Muscle of back (tissue), 11 donors: ENCODE results near the gene TNFRSF18. TPM values are rescaled to one million over a fixed set of nuclear protein-coding genes. Genes with fewer than 3 reads are reported as not detected.

Source experiments
- DNase-seq, 3 donors: peaks; one replicate each; pipeline versions ENCODE4 v3.0.0 to v3.0.0-alpha.2; 2013
- polyA plus RNA-seq, 10 donors: library from polyadenylated mRNA; unstranded; fragments of 120-200 nt; gene quantifications; one replicate each; pipeline ENCODE4 v1.2.1, GENCODE V29; 2013; ENCODE audit not compliant: insufficient read length in 10 of 10

TNFRSF18 gene
- polyA plus RNA-seq, 10 donors = 1.9 to 4.6 (median 2.9) TPM

DNA sequence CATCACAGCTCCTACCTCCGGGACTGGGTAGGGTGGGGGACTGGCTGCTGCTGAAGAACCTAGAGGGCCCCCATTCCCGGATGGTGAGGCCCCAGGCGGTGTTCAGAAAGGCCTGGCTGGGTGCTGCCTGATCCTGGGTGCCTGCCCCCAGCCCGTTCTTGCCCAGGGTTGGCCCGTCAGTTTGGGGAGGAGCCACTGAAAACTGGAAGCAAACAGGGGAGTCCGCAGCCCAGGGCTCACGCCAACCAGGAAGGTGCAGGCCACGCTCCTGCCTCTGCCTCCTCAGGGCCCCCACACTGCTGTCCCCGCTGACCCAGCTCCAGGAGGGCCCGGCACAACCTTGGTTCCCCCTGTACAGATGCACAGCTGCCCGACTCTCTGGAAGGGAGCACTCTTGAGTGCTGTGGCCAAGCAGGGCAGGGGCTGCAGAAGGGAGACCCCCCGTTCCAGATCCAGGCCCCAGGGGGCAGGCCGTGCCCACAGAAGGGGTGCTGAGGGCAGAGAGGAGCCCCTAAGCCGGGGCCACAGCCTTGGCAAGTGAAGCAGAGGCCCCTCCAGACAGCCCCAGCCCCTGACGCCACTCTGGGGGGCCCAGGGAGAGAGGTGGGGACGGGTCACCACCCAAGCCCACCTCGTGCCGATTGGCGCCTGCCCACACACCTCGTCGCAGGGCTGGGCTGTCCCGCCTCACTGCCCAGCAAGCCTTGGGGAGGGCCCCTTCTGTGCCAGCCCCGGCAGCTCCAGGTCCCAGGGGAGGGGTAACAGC lies 34.6 kb upstream of the TNFRSF18 start:
- DNase-seq = no peak

DNA sequence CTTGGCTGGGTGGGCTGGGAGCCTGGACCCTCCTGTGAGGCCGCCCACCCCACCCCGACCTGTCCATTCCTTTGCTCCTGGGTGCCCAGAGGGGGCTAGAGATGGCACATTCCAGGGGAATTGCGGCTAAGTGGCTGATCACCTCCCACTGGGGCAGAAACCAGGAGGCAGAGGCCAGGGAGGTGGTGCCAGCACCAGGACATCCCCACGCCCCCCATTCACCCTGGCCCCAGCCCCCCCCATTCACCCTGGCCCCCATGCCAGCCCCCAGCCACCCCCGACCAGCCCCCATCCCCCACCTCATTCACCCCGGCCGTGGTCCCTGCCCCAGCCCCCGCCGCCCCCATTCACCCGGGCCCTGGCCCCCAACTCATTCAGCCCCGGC lies 33.9 kb upstream of the TNFRSF18 start:
- no peak for DNase-seq

- no peak for DNase-seq
Observed at GRCh38 chr1:1239614-1240347, 33.4 kb upstream of the TNFRSF18 start.

DNA sequence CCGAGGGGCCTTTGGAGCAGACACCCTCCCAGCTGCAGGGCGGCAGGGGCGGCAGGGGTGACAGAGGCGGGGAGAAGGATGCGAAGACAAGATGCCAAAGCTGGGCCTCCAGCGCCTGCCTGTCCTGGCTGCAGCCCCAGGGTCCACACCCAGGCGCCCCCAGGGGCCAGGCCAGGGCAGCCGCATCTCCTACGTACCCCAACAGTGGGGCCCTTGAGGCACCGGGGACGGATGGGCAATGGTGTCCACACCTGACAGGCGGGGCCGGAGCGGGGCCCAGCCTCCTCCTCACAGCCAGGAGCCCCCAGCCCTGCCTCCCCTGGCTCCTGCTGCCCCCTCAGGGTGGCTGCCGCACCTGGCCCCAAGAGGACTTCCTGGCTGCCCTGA lies 32.8 kb upstream of the TNFRSF18 start:
- DNase-seq = no peak

- DNase-seq = no peak
Observed at GRCh38 chr1:1238702-1239178, 32.3 kb upstream of the TNFRSF18 start.

GRCh38 chr1:1237874-1238701 lies 31.7 kb upstream of the TNFRSF18 start:
- DNase-seq = no peak

DNA sequence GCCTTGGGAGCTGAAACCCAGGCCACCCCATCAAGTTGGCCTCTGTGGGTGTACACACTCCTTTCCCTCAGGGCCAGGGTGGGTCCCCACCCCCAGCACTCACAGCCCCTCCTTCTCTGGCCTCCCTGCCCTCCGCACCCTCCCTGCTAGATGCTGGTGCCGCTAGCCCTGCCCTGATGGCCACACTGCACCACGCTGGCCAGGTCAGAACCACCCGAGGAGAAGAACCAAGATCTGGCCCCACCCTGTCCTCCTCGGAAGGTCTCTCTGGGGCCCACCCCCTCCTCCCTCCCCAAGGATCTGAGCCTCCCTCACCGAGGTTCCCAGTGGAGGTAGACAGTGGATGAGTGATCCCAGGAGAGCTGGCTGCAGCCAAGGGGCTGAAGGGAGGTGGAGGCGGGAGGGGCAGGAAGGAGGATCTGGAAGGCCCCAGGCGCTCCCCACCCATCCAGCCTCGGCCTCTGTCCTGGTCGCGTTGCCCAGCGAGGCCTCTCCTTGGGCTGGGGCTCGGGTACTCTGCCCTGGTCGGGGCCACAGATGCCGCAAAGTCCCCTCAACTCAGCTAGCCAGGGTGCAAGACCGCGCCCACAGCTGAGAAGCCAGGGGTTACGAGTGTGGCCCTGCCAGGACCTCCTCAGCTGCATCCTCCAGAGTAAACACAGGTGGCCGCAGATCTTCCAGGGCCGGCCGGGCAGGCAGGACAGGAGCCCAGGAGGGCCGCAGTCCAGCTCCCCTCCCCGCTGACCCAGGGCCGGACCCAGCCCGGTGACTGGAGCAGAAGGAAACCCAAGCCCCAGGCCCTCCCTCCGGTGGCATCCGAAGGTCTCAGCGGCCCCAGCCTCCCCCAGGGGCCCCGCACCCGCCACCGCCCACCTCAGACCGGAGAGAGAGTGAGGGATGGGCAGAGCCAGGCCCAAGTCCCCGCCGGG lies 30.8 kb upstream of the TNFRSF18 start:
- DNase-seq = peak in 1 of 3 donors; percentile 45

DNA sequence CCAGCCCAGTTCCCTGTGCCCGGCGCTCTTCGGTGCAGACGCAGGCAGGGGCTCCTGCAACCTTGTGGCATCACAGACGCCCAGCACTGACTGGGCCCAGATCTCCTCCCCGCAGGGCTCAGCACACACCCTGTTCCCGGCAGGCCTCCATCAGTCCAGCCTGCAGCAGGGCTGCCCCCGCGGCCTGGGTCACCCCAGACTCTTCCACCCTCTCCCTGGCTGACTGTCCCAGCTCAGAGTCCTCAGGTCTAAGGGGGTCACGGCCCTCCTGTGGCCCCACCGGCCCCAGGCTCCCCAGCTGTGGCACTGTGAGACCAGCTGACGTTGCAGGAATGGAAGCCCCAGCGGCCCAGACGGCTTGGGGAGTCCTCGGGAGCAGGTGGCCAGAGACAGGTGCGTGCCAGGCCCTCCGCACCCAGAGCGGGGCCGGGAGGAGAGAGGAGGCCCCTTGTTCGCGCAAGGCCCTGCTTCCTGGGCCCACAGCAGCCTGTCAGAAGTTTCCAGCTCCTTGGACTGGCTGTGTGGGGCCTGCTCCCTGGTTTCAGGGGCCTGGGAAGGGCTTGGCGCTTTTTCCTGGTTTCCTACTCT lies 29.9 kb upstream of the TNFRSF18 start:
- DNase-seq = peak in 1 of 3 donors; percentile 51

- DNase-seq = no peak
Observed at GRCh38 chr1:1235016-1235744, 28.8 kb upstream of the TNFRSF18 start.

DNA sequence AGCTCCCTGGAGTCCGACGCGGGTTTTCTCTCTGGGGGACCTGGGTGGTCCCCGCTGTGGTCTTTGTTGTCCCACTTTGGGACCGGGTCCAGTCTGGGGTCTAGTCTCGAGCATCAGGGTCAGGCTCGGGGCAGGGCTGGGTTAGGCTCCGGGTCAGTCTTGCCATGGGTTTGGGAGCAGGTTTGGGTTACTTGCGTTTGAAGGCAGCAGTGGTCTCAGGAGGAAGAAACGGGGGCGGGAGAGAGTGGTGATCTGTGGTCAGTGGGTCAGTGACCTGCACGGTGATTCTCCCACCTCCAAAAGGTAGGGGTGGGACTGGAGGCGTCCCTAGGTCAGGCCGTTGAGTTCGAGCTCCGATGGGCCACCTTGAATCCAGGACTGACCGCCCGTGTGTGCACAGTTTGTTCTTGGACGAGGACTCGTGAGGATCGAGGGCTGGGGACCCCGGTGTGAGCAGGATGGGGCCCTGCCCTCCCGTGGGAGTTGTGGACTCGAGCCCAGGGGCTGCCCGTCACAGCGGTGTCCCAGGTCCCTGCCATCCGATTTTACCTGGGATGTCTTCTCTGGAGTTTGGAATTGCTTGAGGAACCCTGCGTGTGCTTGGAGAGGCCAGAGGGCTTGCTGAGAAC lies 27.9 kb upstream of the TNFRSF18 start:
- DNase-seq = no peak

DNA sequence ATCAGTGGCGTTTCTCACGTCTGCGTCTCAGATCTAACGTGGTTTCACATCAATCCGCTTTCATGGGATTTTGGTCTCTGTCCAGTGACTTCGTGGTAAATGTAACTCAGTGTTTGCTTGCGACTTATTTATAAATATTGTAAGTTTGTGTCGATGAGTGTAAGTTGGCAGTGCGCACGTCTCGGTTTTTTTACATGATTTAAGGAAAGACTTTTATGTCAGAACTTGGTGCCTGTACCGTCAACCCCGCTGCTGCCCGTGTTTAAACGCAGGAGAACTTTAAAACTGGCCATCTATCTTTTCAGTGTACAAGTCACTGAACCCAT lies 27.1 kb upstream of the TNFRSF18 start:
- no peak for DNase-seq

GRCh38 chr1:1232796-1233566 lies 26.6 kb upstream of the TNFRSF18 start:
- DNase-seq = no peak

DNA sequence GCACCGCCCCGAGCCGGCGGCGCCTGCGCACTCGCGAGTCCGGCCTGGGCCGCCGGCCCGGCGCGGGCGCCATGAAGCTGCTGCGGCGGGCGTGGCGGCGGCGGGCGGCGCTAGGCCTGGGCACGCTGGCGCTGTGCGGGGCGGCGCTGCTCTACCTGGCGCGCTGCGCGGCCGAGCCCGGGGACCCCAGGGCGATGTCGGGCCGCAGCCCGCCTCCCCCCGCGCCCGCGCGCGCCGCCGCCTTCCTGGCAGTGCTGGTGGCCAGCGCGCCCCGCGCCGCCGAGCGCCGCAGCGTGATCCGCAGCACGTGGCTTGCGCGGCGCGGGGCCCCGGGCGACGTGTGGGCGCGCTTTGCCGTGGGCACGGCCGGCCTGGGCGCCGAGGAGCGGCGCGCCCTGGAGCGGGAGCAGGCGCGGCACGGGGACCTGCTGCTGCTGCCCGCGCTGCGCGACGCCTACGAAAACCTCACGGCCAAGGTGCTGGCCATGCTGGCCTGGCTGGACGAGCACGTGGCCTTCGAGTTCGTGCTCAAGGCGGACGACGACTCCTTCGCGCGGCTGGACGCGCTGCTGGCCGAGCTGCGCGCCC lies 25.9 kb upstream of the TNFRSF18 start, which contains the start of gene B3GALT6:
Gene B3GALT6 (plus strand): TSS at position 30 of the 588 bp plus-strand sequence. CDS start 42 bp downstream, at position 72.
- DNase-seq = peak in 1 of 3 donors; percentile 37

DNA sequence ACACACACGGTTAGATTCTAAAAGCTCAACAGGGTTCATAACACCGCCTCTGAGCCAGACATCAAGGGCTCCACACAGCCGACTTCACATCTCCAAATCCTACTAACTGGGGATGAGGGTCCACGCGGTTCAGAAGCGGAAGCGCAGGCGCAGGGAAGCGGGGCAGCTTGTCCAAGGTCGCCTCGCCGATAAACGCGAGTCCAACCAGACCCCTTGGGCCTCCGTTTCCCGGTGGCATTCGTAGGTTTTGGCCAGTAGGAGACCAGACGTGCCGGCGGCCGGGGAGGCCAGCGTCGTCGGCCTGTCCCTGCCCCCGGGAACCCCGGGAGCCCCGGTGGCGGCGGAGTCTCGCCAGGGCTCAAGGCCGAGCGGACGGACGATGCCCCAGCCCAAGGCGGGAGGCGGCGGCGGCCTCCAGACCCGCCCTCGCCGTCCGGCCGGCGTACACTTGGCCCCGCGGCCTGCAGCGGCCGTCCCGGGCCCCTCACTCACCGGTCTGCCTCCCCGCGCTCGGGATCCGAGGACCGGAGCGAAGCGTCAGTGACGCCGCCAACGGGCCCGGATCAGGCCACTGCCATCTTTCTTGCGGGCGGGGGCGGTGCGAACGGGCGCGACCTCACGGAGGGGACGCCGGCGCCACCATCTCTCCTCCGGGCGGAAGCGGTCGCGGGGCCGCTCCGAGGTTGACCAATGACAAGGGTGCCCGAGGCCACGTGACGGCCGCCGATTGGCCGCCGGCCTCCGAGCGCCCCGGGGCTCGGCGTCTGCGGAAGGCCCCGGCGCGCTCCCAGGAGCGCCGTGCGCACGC lies 25.2 kb upstream of the TNFRSF18 start, which contains the start of gene SDF4:
Gene SDF4 (minus strand): TSS at position 602 of the 808 bp plus-strand sequence. CDS start 3,229 bp downstream, outside the sequence.
- DNase-seq = peak; percentile 98 to 99 (median 98)

- no peak for DNase-seq
Observed at GRCh38 chr1:1230656-1231399, 24.4 kb upstream of the TNFRSF18 start.

DNA sequence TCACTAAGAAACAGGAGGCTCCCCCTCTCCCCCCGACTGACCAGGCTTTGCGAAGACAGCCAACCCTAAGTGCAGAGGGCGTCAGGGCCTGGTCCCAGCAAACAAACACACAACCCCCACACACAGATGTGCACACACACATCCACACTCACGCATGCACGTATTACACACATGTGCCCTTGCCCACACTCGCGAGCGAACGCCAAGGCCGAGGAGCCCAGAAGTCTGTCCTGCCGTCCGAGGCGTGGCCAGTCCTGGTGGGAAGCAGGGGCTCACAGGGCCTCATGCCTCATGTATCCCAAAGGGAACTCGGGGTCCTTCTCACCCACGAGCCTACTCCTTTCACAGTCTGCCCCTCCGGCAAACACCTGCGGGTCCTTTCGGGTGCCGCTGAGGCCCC lies 23.4 kb upstream of the TNFRSF18 start:
- DNase-seq = no peak
